Measurements from ENCODE around the gene TSSK2.
"Not testable (repeated sequence)": the region's sequence is repeated elsewhere in the genome, so short reads cannot be mapped to it uniquely, and the experiment has no call there.

The TSSK2 gene

DNA sequence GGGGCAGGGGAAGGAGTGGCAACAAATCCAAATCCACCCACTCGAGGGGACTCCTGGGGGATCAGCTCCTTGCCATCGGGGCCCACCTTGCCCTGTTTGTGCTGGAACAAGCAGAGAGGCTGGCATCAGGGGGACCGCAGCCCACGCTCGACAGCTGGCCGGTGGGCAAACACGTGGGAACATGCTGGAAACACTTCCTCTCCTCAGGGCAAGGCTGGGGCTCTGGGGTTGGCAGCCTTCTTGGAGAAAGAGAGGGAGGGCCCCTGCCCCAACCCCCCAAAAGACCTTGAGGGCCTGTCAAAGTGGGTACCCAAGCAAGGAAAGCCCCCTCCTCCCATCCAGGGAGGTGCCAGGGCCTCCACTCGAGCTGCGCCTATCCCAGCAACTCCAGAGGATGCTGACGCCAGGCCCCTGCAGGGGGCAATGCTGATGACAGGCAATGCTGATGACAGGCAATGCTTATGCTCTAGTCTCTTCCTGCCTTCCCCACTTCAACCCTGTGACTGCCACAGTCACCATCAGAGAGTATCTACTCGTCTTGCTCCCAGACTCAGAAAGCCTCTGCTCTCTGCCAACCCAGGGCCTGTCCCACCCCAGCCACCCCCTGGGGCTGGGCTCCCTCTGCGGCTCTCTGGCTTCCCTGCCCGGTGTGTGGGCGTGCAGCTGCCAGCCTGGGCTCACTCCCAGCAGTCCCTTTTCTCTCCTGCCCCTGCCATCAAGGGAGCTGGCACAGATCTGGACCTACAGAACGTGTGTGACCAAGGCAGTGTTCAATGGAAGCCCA, 7.3 kb downstream of the TSSK2 start:
- no peak for DNase-seq (ENCODE audit: low read depth in 4 of 4, low spot score in 1 of 4)

DNA sequence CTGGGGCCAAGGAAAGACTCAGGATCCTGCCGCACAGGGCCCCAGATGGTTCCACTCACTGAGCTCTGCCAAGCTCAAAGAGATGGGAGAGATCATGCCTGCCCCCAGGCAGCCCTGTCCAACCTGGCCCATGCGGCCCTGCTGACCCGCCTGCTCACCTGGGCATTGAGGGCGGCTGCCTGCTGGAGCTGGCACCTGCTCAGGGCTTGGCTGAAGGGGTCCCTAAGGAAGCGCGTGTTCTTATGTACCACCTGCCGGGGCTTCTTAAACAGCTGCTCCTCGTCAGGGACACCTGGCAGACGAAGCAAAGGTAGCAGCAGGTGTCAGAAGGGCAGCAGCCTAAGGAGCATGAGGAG, 7.9 kb downstream of the TSSK2 start:
- DNase-seq (ENCODE audit: low read depth in 4 of 4, low spot score in 1 of 4) = no peak

DNA sequence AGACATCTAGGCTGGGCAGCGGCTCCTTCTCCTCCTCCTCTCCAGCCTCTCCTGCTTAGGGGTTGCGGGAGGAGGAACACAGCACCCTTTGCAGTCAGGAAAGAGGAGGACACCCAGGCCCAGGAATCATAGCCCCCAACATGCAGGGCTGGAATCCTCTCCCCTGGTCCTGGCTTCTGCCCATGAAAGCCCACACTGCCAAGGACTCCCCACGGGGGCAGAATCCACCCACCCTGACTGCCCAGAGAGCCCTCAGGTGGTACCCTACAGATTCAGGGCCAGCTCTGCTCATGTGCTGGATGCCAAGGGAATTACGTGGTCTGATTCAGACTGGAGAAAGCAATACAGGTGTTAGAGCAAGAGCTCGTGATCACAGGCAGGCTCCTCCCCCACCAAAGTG, 8.9 kb downstream of the TSSK2 start:
- no peak for DNase-seq (ENCODE audit: low read depth in 4 of 4, low spot score in 1 of 4)

DNA sequence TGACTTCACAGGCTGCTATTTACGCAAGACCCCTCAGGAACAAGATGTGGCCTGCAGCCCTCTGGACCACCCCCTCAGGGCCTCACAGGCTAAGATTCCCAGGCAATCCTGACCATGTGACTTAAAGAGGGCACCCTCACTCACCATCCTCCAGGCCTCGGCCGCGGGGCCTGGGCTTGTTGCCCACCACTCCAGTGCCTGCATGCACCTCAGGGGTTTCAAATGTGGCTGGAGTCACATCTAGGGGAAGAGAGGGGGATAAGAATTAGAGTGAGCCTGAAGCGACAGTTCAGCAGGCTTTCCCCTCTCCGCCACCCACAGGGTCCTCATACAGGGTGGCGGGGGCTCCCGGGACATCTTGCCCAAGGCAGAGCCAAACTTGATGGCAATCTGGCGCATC, 11.3 kb downstream of the TSSK2 start:
- DNase-seq (ENCODE audit: low read depth in 4 of 4, low spot score in 1 of 4) = no peak

DNA sequence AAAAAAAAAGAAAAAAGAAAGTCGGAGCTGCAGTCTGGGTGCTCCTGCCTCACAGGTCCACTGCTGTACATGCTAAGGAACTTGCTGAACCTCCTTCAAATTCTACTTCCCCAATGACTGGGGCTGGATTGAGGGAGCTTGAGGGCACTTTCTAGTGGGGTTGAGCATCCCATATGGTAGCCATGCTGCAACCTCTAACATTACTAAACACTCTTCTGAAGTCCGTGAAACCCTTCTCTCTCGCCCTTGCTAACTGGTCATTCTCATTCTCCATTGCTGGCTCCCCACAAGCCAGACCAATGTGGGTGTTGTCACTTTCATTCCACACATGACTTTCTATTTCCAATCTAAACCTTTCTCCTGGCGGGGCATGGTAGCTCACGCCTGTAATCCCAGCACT, 12.1 kb downstream of the TSSK2 start:
- DNase-seq (ENCODE audit: low read depth in 4 of 4, low spot score in 1 of 4) = no peak

DNA sequence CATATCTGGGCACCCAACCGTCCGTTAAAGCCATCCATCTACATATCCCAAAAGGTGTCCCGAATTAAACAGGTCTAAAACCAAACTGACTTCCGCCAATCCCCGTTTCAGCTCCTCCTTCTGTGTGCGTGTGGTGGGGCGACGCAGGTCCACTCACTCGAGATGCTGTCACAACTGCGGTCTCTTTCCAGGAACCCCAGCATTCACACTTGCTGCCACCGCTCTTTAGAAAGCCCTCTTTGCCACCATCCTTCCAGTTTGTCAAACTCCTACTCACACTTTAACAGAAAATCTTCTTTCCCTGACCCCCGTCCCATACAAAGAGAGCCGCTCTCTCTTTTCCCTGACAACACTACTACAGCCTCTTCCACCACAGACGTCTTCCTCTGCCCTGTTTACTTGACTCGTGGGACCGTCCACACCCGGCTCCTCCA, 12.9 kb downstream of the TSSK2 start:
- DNase-seq (ENCODE audit: low read depth in 4 of 4, low spot score in 1 of 4) = no peak

DNA sequence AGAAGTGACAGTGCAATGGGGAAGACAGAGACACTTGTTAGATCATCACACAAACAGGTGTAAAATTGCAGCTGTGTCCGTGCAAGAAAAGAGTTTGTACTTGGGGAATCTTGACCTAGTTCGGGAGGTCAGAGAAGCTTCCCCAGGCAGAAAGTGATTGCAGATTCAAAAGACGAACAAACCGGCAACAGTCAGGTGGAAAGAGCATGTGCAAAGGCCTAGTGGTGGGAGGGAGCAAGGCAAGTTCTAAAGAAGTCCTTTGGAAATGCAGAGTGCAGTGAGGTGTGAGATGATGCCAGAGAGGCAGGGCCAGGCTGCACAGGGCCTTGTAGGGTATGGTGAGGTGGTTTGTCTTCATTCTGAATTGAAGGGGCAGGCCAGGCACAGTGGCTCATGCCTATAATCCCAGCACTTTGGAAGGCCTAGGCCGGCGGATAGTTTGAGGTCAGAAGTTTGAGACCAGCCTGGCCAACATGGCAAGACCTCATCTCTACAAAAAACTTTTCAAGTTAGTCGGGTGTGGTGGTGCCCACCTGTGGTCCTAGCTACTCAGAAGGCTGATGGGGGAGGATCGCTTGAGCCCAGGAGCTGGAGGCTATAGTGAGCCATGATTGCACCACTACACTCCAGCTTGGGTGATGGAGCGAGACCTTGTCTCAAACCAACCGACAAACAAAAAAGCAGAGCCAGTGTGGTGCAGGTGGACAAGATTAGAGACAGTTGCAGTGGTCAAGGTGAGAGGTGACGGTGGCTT, 15.3 kb downstream of the TSSK2 start:
- no peak for DNase-seq (ENCODE audit: low read depth in 4 of 4, low spot score in 1 of 4)

DNA sequence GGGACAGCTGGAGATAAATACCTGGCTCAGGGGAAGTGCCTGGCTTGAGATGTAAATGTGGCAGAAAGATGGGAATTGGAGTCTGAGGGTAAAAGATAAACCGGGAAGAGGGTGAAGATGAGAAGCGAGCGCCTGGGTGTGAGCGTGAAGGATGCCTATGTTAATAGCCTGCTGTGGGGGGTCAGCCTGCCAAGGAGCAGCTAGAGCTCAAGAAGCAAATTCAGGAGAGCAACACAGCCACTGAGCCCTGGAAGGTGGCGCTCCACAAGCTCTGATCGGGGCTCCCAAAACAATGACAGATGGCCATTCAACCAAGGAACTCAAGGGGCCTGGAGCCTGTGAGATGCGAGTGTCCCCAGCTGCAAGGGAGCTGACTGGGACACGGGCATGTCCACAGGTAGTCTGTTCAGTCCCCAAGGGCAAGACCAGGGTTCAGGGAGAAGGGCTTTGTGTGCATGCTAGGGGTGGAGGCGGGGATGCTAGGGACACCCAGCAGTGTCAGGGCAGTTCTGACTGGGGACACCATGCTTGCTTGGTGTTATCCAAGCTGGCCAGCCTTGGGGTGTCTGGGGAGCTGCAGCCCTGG, 16.2 kb downstream of the TSSK2 start:
- DNase-seq (ENCODE audit: low read depth in 4 of 4, low spot score in 1 of 4) = no peak

DNA sequence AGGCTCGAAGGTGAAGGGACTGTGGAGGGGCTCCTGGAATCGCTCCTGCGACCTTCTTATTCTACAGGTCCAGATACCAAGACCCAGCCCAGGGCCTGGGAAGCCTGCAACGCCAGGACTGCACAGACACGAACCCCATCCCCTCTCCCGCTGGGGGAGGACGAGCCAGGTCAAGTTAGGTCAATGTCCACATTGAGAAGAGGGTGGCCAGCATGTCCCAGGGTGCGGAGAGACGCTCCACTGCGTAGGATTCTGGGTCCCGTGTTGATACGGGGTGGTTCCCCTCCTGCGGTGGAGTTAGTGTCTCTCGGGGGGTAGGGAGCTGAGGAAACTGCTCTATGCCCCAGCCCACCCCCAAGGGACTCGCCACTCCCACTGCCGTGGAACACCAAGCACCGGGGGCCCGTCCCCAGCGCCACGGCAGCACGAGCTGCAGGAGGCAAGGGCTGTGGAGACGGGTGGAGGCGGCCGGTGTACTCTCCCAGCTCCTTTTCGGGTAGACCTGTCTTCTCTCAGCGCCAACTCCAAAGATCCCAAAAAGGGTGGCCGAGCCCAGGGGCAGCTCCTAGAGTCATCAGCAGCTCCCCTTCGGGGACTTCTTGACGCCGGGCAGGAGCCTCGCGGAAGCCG, 17.4 kb downstream of the TSSK2 start:
- no peak for DNase-seq (ENCODE audit: low read depth in 4 of 4, low spot score in 1 of 4)

DNA sequence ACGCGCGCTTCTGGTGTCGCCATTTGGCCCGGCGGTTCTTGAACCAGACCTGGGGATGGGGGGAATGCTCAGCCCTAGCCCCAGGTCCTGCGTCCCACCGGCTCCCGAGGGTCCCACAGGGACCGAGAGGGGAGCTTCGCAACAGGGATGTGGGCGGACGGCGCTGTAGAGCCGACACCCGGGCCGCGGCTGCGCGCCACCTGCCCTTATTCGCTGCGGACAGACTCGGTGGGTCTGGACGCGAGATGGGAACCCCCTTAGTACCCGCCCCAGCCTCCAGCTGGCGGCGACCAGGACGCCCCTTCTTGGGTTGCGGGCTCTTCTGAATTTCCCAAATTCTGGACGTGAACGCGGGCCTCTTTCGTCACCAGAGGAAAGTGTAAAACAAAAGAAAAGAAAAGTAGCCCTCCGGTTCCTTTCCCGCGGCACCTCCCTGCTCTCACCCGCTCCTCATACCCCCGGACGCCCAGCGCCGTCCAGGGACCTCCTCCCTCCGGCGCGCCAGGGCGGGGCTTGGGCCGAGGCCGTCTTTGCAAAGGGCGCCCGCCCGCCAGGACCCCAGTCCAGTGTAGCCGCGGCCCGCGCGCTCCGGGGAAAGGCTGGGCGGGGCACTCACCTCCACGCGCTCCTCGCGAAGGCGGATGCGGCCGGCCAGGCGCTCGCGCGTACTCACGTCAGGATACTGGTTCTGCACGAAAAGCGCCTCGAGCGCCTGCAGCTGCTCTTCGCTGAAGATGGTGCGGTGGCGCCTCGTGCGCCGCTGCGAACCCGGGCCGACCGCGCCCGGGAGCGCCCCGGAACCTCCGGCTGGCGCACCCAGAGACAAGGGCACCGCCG, 18.2 kb downstream of the TSSK2 start:
- no peak for DNase-seq (ENCODE audit: low read depth in 4 of 4, low spot score in 1 of 4)

DNA sequence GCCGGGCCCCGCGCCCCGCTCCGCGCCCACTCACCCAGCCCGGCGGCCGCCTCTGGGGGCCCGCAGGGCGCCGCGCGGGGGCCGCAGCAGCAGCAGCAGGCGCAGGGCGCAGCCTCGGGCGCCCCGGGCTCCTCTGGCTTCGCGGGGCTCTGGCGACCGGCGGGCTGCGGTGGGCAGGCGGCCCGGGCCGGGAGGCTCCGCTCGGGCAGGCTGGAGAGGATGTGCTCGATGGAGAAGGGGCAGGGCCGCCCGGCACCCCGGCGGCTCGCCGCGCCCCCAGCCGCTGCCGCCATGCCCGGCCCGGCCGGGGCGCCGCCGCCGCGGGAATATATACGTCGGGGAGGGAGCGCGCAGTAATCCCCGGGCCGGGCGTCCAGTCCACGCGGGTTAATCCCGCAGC, 18.9 kb downstream of the TSSK2 start, which contains the start of gene GSC2:
TSS of gene GSC2 (minus strand) at position 302 of the 400 bp plus-strand sequence. CDS start at position 293, 9 bp downstream.
- DNase-seq (ENCODE audit: low read depth in 4 of 4, low spot score in 1 of 4) = no peak

DNA sequence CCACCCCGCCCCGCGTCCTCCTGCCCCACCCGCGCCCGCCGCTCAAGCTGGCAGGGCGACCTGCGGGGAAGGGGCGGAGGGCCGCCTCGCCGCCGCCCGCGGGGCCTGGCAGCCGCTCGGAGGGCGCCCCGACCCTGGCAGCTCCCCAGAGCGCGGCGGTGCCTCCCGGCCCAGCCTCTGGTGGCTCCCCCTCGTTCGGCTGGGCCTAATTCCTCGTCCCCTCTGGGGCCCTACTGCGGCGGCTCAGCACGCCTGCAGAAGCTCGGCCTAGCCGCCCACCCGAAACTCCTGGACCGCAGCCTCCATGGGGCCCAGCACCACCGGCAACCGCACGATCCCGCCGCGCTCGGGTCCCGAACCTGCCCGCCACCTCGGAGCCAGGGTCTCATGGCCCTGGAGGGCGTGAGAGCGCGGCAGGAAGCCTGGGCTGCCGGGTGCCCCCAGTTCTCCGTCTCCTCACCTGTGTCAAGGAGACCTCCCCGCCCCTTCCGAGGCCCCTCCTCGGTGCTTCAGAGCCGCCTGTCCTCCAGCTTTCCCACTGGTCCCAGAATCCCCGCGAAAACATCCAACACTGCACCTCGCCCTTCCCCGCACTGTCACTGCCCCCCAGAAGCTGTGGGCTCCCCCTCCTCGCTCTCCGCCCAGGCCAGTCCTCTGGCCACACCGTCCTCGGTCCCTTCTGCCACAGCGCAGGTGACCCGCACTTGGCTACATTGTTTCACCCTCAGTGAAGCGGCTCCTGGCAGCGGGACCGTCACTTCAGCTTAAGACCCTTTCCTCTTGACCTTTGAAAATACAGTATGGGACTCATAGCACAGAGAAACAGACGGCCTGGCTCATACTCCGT, 19.6 kb downstream of the TSSK2 start:
- DNase-seq (ENCODE audit: low read depth in 4 of 4, low spot score in 1 of 4) = no peak

DNA sequence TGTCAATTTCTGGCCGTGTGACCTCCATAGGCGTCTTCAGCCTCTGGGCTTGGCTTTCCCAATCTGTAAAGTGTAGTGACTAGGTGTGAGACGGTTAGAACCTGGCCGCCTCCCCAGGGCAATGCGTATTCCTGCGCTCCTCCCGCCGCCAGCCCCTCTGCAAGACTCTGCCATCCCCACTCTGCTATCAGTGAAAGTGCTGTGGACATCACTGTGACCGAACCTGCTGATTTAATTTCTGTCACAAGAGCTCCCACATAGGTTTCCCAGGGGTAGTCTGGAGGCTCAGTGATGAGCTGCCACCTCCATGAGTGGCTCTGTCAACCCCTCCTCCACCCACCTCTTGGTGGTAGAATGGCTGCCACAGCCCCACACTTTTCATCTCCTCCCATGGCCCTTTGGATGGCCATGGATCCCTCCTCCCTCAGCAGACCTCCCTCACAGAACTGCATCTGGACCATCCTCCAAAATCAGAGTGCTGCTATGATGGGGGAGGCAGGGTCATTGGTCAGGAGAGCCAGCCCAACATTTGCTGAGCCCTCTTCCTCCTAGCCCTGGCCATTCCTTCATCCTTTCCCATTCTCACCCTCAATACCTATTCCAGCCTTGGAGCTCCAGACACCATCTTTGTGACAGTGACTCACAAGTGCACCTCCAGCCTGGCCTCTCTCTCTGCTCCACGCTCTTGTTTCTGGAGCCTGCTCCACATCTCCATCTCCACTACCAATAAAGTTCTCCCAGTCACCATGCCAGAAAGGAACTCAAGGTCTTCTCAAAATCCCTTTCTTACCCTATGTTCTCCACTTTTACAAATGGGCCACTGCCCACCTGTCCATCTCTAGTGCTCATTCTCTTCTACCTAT, 20.5 kb downstream of the TSSK2 start:
- no peak for DNase-seq (ENCODE audit: low read depth in 4 of 4, low spot score in 1 of 4)

DNA sequence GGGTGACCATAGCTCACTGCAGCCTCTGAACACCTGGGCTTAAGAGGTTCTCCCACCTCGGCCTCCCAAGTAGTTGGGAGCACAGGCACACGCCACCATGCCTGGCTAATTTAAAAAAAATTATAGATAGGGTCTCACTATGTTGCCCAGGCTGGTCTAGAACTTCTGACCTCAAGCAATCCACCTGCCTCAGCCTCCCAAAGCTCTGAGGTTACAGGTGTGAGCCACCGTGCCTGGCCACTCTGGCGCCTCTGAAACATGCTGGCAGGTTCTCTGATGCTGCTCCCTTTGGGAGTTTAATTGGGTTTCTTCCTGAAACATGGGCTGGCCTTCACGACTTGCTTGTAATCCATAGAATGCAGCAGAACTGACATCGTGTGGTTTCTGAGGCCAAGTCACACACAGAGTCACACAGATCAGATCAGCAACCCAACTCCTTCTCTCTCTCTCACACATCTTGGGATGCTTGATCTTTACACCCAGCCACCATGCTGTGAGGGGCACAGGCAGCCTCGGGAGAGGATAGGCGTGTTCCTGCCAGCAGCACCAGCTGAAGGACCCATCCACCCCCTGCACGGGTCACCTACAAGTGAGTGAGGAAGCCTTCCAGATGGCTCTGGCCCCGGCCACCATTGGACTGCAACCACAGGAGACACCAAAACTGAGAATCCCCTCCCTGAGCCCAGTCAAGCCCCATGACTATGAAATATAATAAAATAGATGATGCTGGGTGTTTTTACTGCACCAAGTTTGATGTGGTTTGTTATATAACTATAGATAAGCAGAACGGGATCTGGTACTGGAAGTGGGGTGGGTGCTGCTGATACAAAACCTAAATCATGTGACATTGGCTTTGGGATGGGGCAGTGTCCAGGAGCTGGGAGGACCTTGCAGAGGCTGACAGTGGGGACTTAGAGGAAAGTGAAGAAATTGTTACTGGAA, 22.1 kb downstream of the TSSK2 start:
- no peak for DNase-seq (ENCODE audit: low read depth in 4 of 4, low spot score in 1 of 4)

DNA sequence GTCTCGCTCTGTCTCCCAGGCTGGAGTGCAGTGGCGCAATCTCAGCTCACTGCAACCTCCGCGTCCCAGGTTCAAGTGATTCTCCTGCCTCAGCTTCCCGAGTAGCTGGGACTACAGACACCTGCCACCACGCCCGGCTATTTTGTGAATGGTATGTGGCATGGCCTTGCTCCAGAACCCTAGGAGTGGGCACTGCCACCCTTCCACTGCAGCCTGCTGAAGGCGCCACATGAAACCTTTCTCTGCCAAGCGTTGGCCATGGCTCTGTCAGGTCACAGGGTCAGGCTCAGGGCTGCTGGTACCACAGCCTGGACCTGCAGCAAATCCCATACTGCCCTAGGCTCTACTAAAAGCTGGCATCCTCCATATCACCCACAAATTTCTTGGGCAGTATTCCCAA, 25.0 kb downstream of the TSSK2 start:
- not testable (repeated sequence) for DNase-seq (ENCODE audit: low read depth in 4 of 4, low spot score in 1 of 4)

DNA sequence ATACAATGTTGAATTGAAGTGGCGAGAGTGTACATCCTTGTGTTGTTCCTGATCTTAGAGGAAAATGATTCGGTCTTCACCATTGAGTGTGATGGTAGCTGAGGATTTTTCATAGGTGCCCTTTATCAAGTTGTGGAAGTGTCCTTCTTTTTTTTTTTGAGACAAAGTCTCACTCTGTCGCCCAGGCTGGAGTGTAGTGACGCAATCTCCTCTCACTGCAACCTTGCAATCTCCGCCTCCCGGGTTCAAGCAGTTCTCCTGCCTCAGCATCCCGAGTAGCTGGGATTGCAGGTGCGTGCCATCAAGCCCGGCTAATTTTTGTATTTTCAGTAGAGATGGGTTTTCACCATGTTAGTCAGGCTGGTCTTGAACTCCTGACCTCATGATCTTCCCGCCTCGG, 27.5 kb downstream of the TSSK2 start:
- DNase-seq (ENCODE audit: low read depth in 4 of 4, low spot score in 1 of 4) = not testable (repeated sequence)

DNA sequence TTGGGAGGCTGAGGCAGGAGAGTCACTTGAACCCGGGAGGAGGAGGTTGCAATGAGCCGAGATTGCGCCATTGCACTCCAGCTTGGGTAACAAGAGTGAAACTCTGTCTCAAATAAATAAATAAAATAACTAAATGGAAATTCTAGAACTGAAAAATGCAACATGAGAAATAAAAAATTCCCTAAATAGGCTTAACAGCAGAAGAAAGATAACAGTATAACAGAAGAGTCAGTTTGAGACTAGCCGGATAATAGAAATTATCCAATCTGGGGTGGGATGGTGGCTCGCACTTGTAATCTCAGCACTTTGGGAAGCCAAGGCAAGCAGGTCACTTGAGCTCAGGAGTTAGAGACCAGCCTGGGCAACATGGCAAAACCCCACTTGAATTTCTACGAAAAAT, 33.3 kb downstream of the TSSK2 start:
- DNase-seq (ENCODE audit: low read depth in 4 of 4, low spot score in 1 of 4) = no peak

DNA sequence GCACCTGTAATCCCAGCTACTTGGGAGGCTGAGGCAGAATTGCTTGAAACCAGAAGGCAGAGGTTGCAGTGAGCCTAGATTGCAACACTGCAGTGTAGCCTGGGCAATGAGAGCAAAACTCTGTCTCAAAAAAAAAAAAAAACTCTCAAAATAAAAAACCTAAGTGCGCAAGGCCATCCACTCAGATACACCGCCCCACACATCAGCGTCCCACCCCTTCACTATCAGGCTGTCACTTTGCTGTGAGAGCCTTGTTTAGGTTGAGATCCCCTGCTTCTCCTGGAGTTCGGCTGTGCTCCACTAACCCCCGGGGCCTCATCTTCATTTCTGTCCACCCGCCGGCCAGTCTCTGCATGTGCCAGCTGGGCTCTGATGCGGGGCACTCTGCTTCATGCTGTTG, 35.3 kb downstream of the TSSK2 start:
- DNase-seq (ENCODE audit: low read depth in 4 of 4, low spot score in 1 of 4) = no peak
